H4 (cell line): ENCODE results near the gene LSP1. TPM values are rescaled to one million over a fixed set of nuclear protein-coding genes. Genes with fewer than 3 reads are reported as not detected.

Source experiments
- DNase-seq: peaks from one replicate; pipeline ENCODE4 v3.0.0-alpha.2; 2015; ENCODE audit warnings: low spot score
- total RNA-seq: library from RNA; depleted of rRNA; stranded (reverse); fragments of >200 nt; shearing (Covaris generic); gene quantifications from 2 replicates; pipeline ENCODE4 v1.2.3, GENCODE V29; 2014

The LSP1 gene
- total RNA-seq, 1 experiment from 2014 or later, result 3.3 TPM

- no peak for DNase-seq
Observed at GRCh38 chr11:1824221-1825038, 28.5 kb upstream of the LSP1 start.

- DNase-seq, result no peak
Observed at GRCh38 chr11:1825039-1825740, 27.7 kb upstream of the LSP1 start.

GRCh38 chr11:1825785-1826451 is 27.0 kb upstream of the LSP1 start:
- DNase-seq, result no peak

GRCh38 chr11:1826552-1827094 is 26.3 kb upstream of the LSP1 start:
- peak; percentile 89 for DNase-seq

DNA sequence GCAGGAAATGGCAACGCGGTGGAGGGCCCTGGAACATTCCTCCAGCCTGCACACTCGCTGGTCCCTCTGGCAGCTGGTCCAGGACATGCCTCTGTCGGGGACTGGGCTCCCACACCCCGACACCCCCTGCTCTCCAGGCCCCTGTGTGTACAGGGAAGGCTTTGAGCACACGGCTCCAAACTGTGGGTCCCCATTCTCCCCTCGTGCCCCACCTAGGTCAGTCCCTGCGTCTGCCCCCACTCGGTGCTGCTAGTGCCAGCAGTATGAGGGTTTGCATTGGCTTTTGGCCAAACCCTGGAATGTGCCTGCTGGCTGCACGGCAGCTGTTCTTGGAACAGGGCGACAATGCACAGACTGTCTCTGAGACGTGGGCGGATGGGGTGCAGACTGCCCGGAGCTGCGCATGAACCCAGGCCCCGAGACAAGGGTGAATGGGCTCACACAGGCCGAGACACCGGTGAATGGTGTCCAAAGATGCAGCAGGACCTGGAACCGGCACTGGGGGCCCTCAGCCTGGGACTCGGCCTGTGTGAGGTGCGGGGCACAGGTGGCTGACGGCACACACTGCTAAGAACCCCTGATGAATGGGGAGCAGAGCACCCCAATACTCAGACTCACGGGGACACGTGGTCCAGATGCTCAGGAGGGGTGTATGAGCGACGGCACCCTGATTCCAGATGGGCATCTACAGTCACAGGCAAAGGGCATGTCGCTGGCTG is 25.6 kb upstream of the LSP1 start:
- peak; percentile 99 for DNase-seq

DNA sequence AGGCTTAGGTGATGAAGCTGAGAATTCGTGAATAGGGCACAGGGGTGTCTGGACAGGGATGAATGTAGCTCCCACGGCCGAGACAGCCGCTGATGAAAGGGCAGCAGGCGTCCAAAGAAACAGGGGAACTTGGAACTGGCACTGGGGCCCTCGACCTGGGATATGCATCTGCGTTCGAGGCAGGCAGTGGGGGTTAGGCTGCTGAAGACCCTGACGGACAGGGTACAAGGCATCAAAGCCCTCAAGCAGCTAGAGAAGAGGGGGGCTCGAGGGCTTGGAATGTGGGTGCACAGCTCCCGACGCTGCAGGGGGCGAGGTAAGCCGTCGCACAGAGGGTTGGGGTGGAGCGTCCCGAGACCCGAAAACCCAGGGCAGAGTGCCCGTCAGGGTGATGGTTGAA is 25.0 kb upstream of the LSP1 start:
- DNase-seq, result no peak

DNA sequence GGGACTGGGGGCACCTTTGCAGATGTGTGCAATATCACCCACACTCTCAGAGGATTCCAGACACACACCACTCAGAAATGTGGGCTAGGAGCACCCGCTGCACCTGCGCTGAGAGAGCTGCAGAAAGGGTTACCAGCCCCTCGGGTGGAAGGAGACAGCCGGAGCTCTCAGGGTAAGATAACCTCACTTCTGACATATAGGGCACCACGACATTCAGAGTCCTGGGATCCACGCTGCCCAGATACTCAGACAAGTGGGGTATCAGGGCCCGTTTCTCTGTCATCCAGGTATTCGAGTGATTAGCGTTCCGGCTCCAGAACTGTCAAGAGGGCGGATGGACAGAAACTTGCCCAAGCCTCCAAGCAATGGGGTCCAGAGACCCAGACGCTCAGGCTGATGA is 24.3 kb upstream of the LSP1 start:
- DNase-seq, result no peak

DNA sequence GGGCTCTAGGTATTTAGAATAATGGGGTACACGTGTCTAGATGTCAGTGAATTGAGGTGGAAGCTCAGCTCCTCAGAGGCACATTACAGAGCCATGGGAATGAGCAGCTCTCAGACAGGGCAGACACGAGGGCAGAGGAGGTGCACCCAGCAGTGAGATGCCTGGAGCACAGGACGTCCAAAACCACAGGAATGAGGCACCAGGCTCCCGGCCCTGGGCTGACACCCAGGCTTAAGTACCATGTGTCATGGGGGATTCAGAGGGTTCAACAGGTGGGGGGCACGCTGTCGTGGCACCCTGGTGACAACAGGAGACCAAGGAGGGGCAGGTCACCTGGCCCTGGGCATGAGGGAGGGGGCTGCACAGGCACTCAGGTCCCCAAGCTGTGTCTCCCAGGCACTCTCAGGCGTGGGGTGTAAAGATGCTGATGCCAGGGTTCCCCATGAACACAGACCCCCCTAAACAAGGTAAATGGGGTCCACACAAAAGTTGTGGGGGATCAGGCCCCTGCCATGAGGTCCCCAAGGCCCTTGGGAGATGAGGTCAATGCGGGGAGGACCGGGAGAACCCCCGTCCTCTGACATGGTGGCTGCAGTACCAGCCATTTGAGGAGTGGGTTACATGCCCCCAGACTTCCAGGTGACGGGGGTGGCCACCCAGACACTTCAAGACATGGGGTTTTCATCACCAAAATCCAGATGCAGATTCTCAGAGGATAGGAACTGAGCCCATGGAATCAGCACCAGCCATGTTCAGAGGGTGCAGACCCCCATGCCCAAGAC is 23.7 kb upstream of the LSP1 start:
- peak; percentile 94 for DNase-seq

DNA sequence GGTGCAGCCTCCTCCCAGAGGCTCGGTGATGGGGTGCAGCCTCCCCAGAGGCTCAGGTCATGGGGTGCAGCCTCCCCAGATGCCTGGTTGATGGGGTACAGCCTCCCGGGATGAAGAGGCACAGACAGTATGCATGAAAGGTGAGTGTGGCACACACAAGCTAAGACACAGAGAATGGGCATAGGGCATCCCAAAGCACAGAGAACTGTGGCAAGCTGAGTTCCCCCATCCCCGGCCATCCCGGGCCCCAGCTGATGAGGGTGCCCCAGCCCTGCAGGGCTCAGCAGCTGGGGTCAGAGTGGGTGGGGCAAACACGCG is 22.9 kb upstream of the LSP1 start:
- no peak for DNase-seq

- peak; percentile 70 for DNase-seq
Observed at GRCh38 chr11:1830322-1831223, 22.3 kb upstream of the LSP1 start.

GRCh38 chr11:1831338-1832210 is 21.3 kb upstream of the LSP1 start:
- DNase-seq, result no peak

DNA sequence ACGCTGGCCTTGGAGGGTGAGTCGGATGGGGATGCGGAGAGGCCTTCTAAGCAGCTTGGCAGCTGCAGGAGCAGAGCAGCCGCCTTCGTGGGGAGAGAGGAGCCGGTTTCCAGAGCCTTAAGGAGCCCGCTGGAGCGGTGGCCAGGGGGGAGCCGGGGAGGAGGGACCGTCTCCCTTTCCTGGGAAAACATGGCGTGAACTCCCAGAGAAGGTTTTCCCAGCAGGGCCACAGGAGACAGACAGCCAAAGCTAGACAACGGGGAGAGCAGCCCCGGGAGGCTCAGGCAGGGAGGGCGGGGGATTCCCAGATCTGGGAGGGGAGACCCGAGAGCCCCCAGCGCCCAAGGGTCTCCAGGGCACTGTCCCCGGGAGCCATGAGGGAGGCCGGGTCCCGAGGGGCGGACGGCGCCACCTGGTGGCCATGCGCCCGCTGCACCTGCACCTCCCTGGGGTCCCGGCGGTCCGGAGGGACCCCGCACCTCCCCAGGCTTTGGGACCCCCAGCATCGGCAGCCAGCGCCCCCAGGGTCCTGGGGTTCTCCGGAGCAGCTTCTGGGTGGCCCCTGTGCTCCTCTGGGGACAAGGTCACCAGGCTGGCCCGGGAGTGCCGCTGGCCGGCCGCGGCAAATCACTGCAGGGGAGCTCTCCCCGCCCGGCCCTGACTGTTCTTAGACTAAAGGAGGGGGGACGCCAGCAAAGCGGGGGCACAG is 20.5 kb upstream of the LSP1 start:
- no peak for DNase-seq

DNA sequence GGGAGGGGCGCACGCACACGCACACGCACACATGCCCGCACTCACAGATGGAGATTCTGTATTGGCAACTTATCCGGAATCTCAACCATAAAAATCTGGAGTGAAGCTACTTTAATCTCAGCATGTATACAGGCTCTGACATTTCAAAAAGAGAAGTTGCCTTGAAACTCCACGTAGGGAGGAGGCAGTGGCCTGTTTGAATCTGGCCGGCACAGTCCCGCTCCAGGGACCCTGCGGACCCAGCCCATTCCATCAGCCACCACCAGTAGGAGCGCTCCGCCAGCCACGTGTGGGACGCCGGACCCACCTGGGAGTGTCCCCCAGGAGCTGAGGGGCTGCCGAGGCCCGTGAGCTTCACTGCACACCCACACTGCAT is 20.0 kb upstream of the LSP1 start:
- no peak for DNase-seq

- DNase-seq, result no peak
Observed at GRCh38 chr11:1834062-1834610, 18.7 kb upstream of the LSP1 start.

DNA sequence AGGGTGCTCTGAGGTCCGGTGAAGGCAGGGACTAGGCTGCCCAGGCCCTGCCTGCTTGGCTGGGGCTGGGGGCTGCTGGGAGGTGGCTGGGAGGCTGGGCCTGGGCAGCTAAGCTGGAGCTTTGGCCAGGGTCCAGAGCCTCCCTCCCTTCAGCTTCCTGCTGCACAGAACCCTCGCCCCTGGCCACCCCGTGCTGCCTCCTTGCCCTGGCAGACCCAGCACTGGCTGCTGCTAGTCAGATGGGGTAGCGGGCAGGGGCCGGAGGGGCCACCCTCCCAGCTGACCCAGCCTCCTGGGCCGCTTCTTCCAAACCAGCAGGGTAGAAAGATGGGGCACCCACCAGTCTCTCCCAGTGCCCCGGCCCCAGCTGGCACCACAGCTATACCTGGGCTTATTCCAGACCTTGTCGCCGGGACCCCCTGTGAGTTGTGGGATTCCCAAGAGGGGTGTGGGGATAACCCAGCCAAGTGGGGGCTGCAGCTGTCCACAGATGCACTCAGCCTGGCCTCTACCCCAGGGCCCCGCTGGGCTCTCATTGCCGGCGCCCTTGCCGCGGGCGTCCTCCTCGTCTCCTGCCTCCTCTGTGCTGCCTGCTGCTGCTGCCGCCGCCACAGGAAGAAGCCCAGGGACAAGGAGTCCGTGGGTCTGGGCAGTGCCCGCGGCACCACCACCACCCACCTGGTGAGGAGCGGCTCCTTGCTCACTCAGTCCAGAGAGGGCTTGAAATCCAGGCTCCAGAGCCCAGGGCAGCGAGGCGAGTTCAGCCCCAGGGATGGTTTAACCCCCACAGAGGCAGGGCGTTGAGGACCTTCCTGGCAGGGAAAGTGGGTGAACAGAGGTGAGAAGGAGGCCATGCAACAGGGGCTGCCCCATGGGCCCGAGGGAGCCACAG is 17.9 kb upstream of the LSP1 start, which contains the start of gene SYT8:
TSS of gene SYT8 (plus strand) at position 212 of the 892 bp plus-strand sequence. CDS start at position 328, 116 bp downstream.
- no peak for DNase-seq

GRCh38 chr11:1835671-1836010 is 17.2 kb upstream of the LSP1 start:
- no peak for DNase-seq
